GM12891 (cell line): Measurements from ENCODE around the gene TMEM161A.
A peak's percentile ranks its signal among the peaks of the same experiment; 100 is the strongest.

Experiments
- DNase-seq: peaks from one replicate; pipeline ENCODE4 v3.0.0; 2011; ENCODE audit warnings: low spot score; ENCODE audit not compliant: insufficient read length
- FAIRE-seq: peaks from 2 replicates; lab custom pipeline; 2011; peaks lifted over from hg19 to GRCh38; lab: Jason Lieb, UNC
- PAX5 ChIP-seq: IDR thresholded peaks from 2 replicates; pipeline ENCODE4 v1.6.1; 2011; ENCODE audit warnings: low read length, moderate library complexity, mild to moderate bottlenecking; ENCODE audit not compliant: insufficient read depth, severe bottlenecking
- POLR2A ChIP-seq: IDR thresholded peaks from 2 replicates; pipeline ENCODE4 v1.6.1; 2011; ENCODE audit warnings: low read depth, low read length, control low read depth
- POLR2AphosphoS5 ChIP-seq: IDR thresholded peaks from 2 replicates; pipeline ENCODE4 v1.6.1; 2011; ENCODE audit warnings: low read depth, low read length, control low read depth
- POU2F2 ChIP-seq: IDR thresholded peaks from 2 replicates; pipeline ENCODE4 v1.6.1; 2011; ENCODE audit warnings: low read depth, mild to moderate bottlenecking, control low read depth, low read length, moderate library complexity
- SPI1 ChIP-seq: IDR thresholded peaks from 2 replicates; pipeline ENCODE4 v1.6.1; 2011; ENCODE audit warnings: low read depth, low read length, control low read depth
- TAF1 ChIP-seq: IDR thresholded peaks from 2 replicates; pipeline ENCODE4 v1.6.1; 2011; ENCODE audit warnings: low read depth, low read length, control low read depth

Gene TMEM161A

DNA sequence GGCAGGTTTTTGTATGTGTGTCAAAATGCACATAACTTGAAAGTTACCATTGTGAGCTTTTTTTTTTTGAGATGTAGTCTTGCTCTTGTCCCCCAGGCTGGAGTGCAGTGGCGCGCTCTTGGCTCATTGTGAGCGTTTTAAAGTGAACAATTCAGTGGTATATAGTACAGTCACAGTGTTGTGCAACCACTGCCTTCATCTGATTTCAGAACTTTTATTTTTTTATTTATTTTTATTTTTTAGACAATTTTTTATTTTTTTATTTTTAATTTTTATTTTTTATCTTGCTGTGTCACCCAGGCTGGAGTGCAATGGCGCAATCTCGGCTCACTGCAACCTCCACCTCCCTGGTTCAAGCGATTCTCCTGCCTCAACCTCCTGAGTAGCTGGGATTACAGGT lies 59.5 kb downstream of the TMEM161A start:
- no peak for DNase-seq
- no peak for FAIRE-seq
- TF ChIP-seq POLR2AphosphoS5 (no peak), SPI1 (no peak), PAX5 (no peak), TAF1 (no peak), POU2F2 (no peak), POLR2A (no peak)

DNA sequence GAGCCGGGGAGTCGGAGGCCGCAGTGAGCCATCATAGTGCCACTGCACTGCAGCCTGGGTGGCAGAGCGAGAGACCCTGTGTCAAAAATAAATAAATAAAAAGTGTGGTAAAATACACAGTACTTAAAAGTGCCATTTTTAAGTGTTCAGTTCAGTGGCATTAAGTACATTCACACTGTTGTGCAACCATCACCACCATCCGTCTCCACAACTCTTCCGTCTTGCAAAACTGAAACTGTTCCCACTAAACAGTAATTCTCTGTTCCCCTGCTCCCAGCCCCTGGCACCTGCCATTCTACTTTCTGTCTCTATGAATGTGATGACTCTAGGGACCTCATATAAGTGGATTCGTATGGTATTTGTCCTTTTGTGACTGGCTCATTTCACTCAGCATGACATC lies 61.2 kb downstream of the TMEM161A start:
- no peak for TF ChIP-seq POLR2AphosphoS5
- TF ChIP-seq POLR2A, result no peak
- TF ChIP-seq POU2F2, result no peak
- no peak for TF ChIP-seq SPI1
- no peak for TF ChIP-seq PAX5
- no peak for TF ChIP-seq TAF1
- FAIRE-seq (no peak), DNase-seq (no peak)

DNA sequence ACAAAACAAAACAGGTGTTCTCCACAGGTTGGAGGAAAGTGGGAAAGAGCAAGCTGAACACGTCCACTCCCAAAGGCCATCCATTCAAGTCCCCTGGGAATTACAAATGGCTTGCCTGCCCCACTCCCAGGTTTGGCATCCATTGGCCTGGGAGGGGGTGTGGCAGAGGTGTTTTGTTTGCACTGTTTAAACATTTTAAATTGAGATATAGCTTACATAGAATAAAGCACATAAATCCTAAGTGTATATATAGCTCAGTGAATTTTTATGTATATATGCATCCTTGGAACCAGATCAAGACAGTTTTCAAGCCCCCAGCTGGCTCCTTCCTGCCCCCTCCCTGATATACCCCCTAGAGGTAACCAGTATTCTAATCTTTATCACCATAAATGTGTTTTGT lies 61.8 kb downstream of the TMEM161A start:
- no peak for FAIRE-seq
- no peak for DNase-seq
- TF ChIP-seq PAX5 (no peak), POLR2A (no peak), POU2F2 (no peak), POLR2AphosphoS5 (no peak), TAF1 (no peak), SPI1 (no peak)

DNA sequence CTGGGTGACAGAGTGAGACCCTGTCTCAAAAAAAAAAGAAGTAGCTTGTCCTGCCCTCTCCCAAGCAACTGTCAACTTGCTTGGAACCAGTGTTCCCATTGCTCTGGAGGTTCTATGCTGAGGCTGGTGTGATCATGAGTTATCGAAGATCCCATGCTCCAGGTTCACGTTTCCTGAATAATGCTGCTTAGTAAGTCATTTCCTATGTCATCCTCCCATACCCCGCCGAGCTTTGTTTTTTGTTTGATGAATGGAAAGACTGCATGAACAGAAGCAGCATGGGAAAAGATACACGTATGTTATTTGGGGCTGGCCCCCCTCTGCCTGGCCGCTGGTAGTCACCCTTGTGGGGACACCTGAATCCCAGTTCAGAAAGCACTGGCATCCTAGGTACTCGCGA lies 63.2 kb downstream of the TMEM161A start:
- TF ChIP-seq POLR2A, result no peak
- no peak for TF ChIP-seq TAF1
- no peak for TF ChIP-seq POU2F2
- TF ChIP-seq PAX5, result no peak
- no peak for TF ChIP-seq SPI1
- no peak for TF ChIP-seq POLR2AphosphoS5
- no peak for DNase-seq
- FAIRE-seq, result no peak

DNA sequence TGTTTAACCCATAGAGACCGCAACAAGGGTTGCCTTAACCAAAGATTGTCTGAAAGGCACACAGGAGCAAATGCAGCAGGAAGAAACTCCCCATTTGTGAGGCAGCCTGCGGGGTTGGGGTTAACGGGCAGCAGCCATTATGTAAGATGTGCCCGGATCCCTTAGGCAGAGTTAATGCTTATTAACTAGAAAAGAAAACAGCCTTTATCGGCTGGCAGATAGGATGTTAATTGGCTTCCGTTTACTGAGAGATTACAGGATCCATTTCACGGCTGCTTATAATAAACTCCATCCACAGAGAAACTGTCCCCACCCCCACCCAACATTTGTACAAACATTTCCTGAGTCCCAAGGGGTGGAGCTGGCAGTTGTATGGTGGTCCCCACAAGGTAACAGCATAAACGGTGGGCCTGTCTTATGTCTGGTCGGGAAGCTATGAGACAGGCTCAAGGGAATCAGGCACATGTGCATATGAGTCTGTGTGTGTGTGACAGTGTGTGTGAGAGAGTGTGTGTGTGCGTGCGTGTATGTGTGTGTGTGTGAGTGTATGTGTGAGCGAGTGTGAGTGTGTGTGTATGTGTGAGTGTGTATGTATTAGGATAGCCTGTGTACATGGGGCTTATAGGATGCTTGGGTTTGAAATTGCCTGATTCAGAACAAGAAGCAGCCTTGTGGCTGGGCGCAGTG lies 63.9 kb downstream of the TMEM161A start:
- peak; percentile 51 for FAIRE-seq
- DNase-seq, result no peak
- TF ChIP-seq PAX5 (no peak), POU2F2 (no peak), POLR2AphosphoS5 (no peak), TAF1 (no peak), POLR2A (no peak), SPI1 (no peak)

DNA sequence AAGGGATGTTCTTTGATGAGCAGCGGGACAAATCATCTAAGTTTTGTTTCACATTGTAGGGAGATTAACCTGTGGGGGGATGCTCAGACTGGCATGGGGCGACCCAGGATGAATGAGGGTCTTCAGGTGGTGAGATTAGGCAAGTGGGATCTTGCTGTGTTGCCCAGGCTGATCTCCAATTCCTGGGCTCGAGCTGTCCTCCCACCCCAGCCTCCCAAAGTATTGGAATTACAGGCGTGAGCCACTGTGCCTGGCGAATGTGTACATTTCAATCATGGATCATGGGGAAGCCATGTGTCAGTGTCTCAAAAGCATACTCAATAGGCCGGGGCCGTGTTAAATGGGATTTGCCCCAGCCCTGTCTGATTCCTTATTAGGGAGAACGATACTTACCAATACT lies 66.4 kb downstream of the TMEM161A start:
- TF ChIP-seq POLR2A (no peak), PAX5 (no peak), SPI1 (no peak), POLR2AphosphoS5 (no peak), TAF1 (no peak), POU2F2 (no peak)
- no peak for FAIRE-seq
- DNase-seq, result no peak
